ENCODE results near the gene NIPAL4. TPM values are rescaled to one million over a fixed set of nuclear protein-coding genes. Genes with fewer than 3 reads are reported as not detected.

Gene NIPAL4
- total RNA-seq, 1 experiment from 2014 or later, result 2.7 TPM

DNA sequence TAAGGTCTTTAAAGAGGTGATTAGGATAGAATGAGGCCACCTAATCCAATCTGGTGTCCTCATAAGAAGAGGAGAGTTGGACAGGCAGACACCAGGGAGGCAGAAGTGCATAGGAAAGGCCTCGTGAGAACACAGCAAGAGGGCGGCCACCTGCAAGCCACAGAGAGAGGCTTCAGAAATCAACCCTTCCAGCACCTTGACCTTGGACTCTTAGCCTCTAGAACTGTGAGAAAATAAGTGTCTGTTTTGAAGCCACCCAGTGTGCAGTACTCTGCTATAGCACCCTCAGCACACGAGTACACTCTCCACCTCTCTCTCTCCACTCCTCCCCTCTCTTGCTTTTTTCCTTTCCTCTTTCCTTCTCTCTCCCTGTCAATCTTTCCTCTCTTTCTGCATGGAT is 26.8 kb downstream of the NIPAL4 start:
- no peaks in the 10 kb centered on the region for H3K27me3 Mint-ChIP-seq (ENCODE audit: unreplicated experiment)
- H3K36me3 Mint-ChIP-seq (ENCODE audit: insufficient read depth, unreplicated experiment), result no peaks in the 10 kb centered on the region
- no peak for DNase-seq
- H3K9me3 Mint-ChIP-seq (ENCODE audit: low read depth, unreplicated experiment), result no peaks in the 10 kb centered on the region
- intact Hi-C loops (cut with micrococcal nuclease; ENCODE audit: unreplicated experiment), result no loop called here
- TF ChIP-seq, protein P1, sequence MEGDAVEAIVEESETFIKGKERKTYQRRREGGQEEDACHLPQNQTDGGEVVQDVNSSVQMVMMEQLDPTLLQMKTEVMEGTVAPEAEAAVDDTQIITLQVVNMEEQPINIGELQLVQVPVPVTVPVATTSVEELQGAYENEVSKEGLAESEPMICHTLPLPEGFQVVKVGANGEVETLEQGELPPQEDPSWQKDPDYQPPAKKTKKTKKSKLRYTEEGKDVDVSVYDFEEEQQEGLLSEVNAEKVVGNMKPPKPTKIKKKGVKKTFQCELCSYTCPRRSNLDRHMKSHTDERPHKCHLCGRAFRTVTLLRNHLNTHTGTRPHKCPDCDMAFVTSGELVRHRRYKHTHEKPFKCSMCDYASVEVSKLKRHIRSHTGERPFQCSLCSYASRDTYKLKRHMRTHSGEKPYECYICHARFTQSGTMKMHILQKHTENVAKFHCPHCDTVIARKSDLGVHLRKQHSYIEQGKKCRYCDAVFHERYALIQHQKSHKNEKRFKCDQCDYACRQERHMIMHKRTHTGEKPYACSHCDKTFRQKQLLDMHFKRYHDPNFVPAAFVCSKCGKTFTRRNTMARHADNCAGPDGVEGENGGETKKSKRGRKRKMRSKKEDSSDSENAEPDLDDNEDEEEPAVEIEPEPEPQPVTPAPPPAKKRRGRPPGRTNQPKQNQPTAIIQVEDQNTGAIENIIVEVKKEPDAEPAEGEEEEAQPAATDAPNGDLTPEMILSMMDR (IDR thresholded peaks at IDR 0.05; ENCODE audit: unreplicated experiment), result no peak
- no TSS peak for BruUV-seq (replicated peaks)
- CTCF ChIA-PET, result interaction anchor here (0.5 kb wide), 1 partner anchor 405 kb away, joined by 3 read pairs; no protein-coding TSS in a partner anchor
- no peaks in the 10 kb centered on the region for H3K4me1 Mint-ChIP-seq (ENCODE audit: low read depth, unreplicated experiment)
- H3K4me3 Mint-ChIP-seq (ENCODE audit: low read depth, unreplicated experiment), result no peak overlapping the region
- no peak overlapping the region for H3K27ac Mint-ChIP-seq (ENCODE audit: unreplicated experiment)

DNA sequence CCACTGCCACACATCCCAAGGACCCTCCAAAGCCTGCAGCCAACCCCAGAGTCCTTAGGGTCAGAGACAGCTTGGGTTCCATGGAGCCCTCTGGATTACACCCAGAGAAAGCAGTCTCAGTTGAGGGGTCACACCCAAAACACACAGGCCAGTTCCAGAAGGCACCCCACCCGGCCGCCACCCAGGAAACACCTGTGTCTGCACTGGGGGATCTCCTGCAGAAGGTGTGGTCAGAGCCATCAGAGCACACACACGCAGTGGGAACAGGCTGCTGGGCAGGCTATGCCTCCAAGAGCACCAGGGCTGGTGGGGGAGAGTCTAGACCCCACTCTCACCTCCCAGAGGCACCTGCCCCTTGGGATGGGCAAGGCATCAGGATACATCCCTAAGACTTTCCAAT is 27.3 kb downstream of the NIPAL4 start:
- H3K9me3 Mint-ChIP-seq (ENCODE audit: low read depth, unreplicated experiment), result no peaks in the 10 kb centered on the region
- H3K4me3 Mint-ChIP-seq (ENCODE audit: low read depth, unreplicated experiment), result no peak overlapping the region
- H3K4me1 Mint-ChIP-seq (ENCODE audit: low read depth, unreplicated experiment), result no peaks in the 10 kb centered on the region
- intact Hi-C loops (cut with micrococcal nuclease; ENCODE audit: unreplicated experiment), result no loop called here
- no peaks in the 10 kb centered on the region for H3K27me3 Mint-ChIP-seq (ENCODE audit: unreplicated experiment)
- CTCF ChIA-PET, result no interaction called here
- DNase-seq, result no peak
- H3K36me3 Mint-ChIP-seq (ENCODE audit: insufficient read depth, unreplicated experiment), result no peaks in the 10 kb centered on the region
- TF ChIP-seq, protein P1 (IDR thresholded peaks at IDR 0.05; ENCODE audit: unreplicated experiment), result no peak
- no TSS peak for BruUV-seq (replicated peaks)
- H3K27ac Mint-ChIP-seq (ENCODE audit: unreplicated experiment), result no peak overlapping the region

DNA sequence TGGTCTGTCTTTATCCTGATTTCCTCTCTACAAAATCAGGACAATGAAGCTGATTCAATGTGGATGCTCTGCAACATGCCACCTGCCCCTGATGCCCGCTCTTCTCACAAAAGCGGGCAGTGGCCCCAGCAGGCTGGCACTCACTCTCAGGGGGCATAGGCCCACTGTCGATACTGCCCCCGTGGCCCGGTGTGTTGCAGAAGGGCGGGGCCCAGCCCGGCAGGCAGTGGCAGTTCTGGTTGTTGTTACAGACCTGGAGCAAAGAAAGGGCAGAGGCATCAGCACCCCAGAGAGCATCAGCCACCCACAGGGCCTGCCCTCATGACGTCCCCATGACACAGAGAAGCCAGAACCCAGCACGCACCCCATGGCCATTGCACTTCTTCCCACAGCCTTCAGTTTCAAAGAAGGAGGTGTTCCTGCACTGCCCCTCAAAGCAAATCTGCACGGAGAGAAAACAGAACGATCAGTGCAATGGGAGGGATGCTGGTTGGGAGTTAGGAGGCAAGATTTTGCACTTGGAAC is 31.5 kb downstream of the NIPAL4 start:
- CTCF ChIA-PET, result no interaction called here
- no TSS peak for BruUV-seq (replicated peaks)
- intact Hi-C loops (cut with micrococcal nuclease; ENCODE audit: unreplicated experiment), result no loop called here
- Mint-ChIP-seq H3K27ac (ENCODE audit: unreplicated experiment) (no peak overlapping the region), H3K36me3 (ENCODE audit: insufficient read depth, unreplicated experiment) (no peaks in the 10 kb centered on the region), H3K4me1 (ENCODE audit: low read depth, unreplicated experiment) (no peaks in the 10 kb centered on the region), H3K9me3 (ENCODE audit: low read depth, unreplicated experiment) (peaks cover 3% of the 10 kb centered on the region), H3K4me3 (ENCODE audit: low read depth, unreplicated experiment) (no peak overlapping the region), H3K27me3 (ENCODE audit: unreplicated experiment) (no peaks in the 10 kb centered on the region)
- TF ChIP-seq, protein P1 (IDR thresholded peaks at IDR 0.05; ENCODE audit: unreplicated experiment), result no peak
- DNase-seq, result no peak

DNA sequence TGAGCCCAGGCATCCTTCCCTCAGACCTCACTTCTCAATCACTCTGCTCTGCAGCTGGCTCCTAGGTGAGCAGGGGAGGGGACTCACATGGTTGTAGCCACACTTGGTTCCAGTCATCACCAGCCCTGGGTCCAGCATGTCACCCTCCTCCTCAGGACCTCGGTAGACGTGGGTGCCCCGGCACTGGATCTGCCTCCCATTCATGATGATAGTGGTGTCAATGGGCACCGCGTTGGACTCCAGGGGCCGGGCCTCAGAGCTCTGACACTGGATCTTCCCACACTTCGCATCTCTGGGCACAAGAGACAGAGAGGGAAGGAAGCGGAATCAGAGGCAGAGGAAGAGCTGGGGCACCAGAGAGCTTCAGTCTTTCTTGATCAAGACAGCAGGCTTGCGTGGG is 32.9 kb downstream of the NIPAL4 start:
- Mint-ChIP-seq H3K4me1 (ENCODE audit: low read depth, unreplicated experiment) (no peaks in the 10 kb centered on the region), H3K36me3 (ENCODE audit: insufficient read depth, unreplicated experiment) (no peaks in the 10 kb centered on the region), H3K27ac (ENCODE audit: unreplicated experiment) (no peak overlapping the region), H3K27me3 (ENCODE audit: unreplicated experiment) (no peaks in the 10 kb centered on the region), H3K4me3 (ENCODE audit: low read depth, unreplicated experiment) (no peak overlapping the region), H3K9me3 (ENCODE audit: low read depth, unreplicated experiment) (peaks cover 3% of the 10 kb centered on the region)
- TF ChIP-seq, protein P1 (IDR thresholded peaks at IDR 0.05; ENCODE audit: unreplicated experiment), result no peak
- intact Hi-C loops (cut with micrococcal nuclease; ENCODE audit: unreplicated experiment), result no loop called here
- BruUV-seq (replicated peaks), result no TSS peak
- CTCF ChIA-PET, result no interaction called here
- DNase-seq, result no peak

Data from Calu3 (cell line).